HEK293 (cell line): Measurements from ENCODE around the gene RNASEH2B.

Experiments
- CTCF ChIP-seq: fragments of 450-650 bp; formaldehyde crosslinking; IDR thresholded peaks from 2 replicates; pipeline ENCODE4 v1.5.1; 2016; ENCODE audit warnings: missing biosample characterization, missing genetic modification characterization
- PBX3 ChIP-seq: sonication (generic); formaldehyde crosslinking; IDR thresholded peaks from 2 replicates; pipeline ENCODE4 v1.8.1; 2022; ENCODE audit warnings: mild to moderate bottlenecking, moderate library complexity, missing genetic modification reagents
- ZNF488 ChIP-seq: fragments of 450-650 bp; formaldehyde crosslinking; IDR thresholded peaks from 2 replicates; pipeline ENCODE4 v1.5.1; 2016; ENCODE audit warnings: missing biosample characterization, missing genetic modification characterization
- ZNF558 ChIP-seq: fragments of 450-650 bp; formaldehyde crosslinking; IDR thresholded peaks from 2 replicates; pipeline ENCODE4 v1.5.1; 2016; ENCODE audit warnings: missing biosample characterization, missing genetic modification characterization
- ZNF830 ChIP-seq: fragments of 450-650 bp; IDR thresholded peaks from 2 replicates; pipeline ENCODE4 v1.5.0; 2018; ENCODE audit warnings: missing biosample characterization, missing genetic modification characterization, low read depth, mild to moderate bottlenecking, moderate library complexity

- no peak for TF ChIP-seq ZNF830 (tag by site-specific recombination)
- no peak for TF ChIP-seq PBX3 (CRISPR knock-in tag)
- no peak for TF ChIP-seq ZNF558 (tag by site-specific recombination)
- TF ChIP-seq CTCF (tag by site-specific recombination), result no peak
- TF ChIP-seq ZNF488, result no peak
These were observed 36.1 kb downstream of the RNASEH2B start for GRCh38 chr13:50945669-50946068.
